ENCODE results near the gene SLCO2A1. TPM values are rescaled to one million over a fixed set of nuclear protein-coding genes. Genes with fewer than 3 reads are reported as not detected.
A peak's percentile ranks its signal among the peaks of the same experiment; 100 is the strongest.

The SLCO2A1 gene
- 1 to 10 TPM; 2.2 to 2.5 TPM for total RNA-seq
- polyA plus RNA-seq (ENCODE audit: insufficient read depth, low read depth, low replicate concordance) = 5.3 TPM
- long read RNA-seq, donor 1 = 0 reads
- long read RNA-seq, donor 2 = 0 reads

GRCh38 chr3:134029734-134030378 is at the start of gene SLCO2A1:
Gene SLCO2A1 (minus strand): TSS chr3:134029925. CDS start chr3:134029802, 123 bp downstream.
- Histone ChIP-seq H3K36me3 (ENCODE audit: low read depth, missing control alignments) (no peaks in the 10 kb centered on the region), H3K27ac (no peak within 1 kb of the TSS), H3K4me3 (peak within 1 kb of the TSS; percentile 53 to 61), H3K4me1 (peaks cover 3% of the 10 kb centered on the region), H3K27me3 (no peaks in the 10 kb centered on the region), H3K9me3 (no peaks in the 10 kb centered on the region)
- intact Hi-C loops (cut with DNase I; ENCODE audit: low total_unique reads) = no loop called here
- DNase-seq = peak; percentile 23
- 0 to 2% methylated on average over 25 to 49 of the region's 67 CpGs for WGBS, 2 donors
- TF ChIP-seq CTCF (IDR thresholded peaks at IDR 0.05) (no peak), POLR2A (IDR thresholded peaks at IDR 0.05) (no peak)

- intact Hi-C loops (cut with DNase I; ENCODE audit: low total_unique reads) = no loop called here
- no peaks in the 10 kb centered on the region for H3K4me1 ChIP-seq
Observed at GRCh38 chr3:134079111-134079547, 49.4 kb upstream of the SLCO2A1 start.

GRCh38 chr3:134078169-134078831 is 48.6 kb upstream of the SLCO2A1 start:
- 90 to 96% methylated on average over 8 of the region's 8 CpGs for WGBS, 2 donors
- H3K27ac ChIP-seq = no peak overlapping the region
- no peak for TF ChIP-seq POLR2A (IDR thresholded peaks at IDR 0.05)
- TF ChIP-seq CTCF (IDR thresholded peaks at IDR 0.05) = no peak
- no peak overlapping the region for H3K4me3 ChIP-seq
- H3K4me1 ChIP-seq = no peaks in the 10 kb centered on the region
- no peaks in the 10 kb centered on the region for H3K9me3 ChIP-seq
- intact Hi-C loops (cut with DNase I; ENCODE audit: low total_unique reads) = no loop called here
- DNase-seq = peak; percentile 3
- H3K36me3 ChIP-seq (ENCODE audit: low read depth, missing control alignments) = no peaks in the 10 kb centered on the region
- H3K27me3 ChIP-seq = no peaks in the 10 kb centered on the region

More at GRCh38 chr3:134079111-134079547, 49.4 kb upstream of the SLCO2A1 start:
- Histone ChIP-seq H3K27me3 (no peaks in the 10 kb centered on the region), H3K27ac (no peak overlapping the region), H3K4me3 (no peak overlapping the region), H3K36me3 (ENCODE audit: low read depth, missing control alignments) (no peaks in the 10 kb centered on the region), H3K9me3 (no peaks in the 10 kb centered on the region)
- WGBS, 2 donors = 80 to 92% methylated on average over 4 of the region's 4 CpGs
- TF ChIP-seq POLR2A (IDR thresholded peaks at IDR 0.05) (no peak), CTCF (IDR thresholded peaks at IDR 0.05) (no peak)
- DNase-seq = peak; percentile 6

- H3K27me3 ChIP-seq = no peaks in the 10 kb centered on the region
- H3K36me3 ChIP-seq (ENCODE audit: low read depth, missing control alignments) = no peaks in the 10 kb centered on the region
- WGBS, 2 donors = 93 to 96% methylated on average over 3 of the region's 3 CpGs
- no peak overlapping the region for H3K4me3 ChIP-seq
- H3K9me3 ChIP-seq = no peaks in the 10 kb centered on the region
- no peak for TF ChIP-seq POLR2A (IDR thresholded peaks at IDR 0.05)
- no peak for TF ChIP-seq CTCF (IDR thresholded peaks at IDR 0.05)
- no peaks in the 10 kb centered on the region for H3K4me1 ChIP-seq
- intact Hi-C loops (cut with DNase I; ENCODE audit: low total_unique reads) = no loop called here
- DNase-seq = peak; percentile 4
- H3K27ac ChIP-seq = no peak overlapping the region
Observed at GRCh38 chr3:134077649-134078161, 48.0 kb upstream of the SLCO2A1 start.

Measured in testis (tissue), 5 donors.